ENCODE results near the gene NDUFV1. TPM values are rescaled to one million over a fixed set of nuclear protein-coding genes. Genes with fewer than 3 reads are reported as not detected.

NDUFV1 gene
- total and polyA plus RNA-seq, 9 of the 15 experiments (the other 6 are each of a cell fraction or from before 2014, with no cell fraction given), result 10.8 to 423 (median 209) TPM

GRCh38 chr11:67572747-67573419 lies 33.9 kb upstream of the NDUFV1 start (continued):
- no peak for TF ChIP-seq CREB5 (CRISPR knock-in tag; IDR thresholded peaks at IDR 0.05)
- TF ChIP-seq PCBP1 (IDR thresholded peaks at IDR 0.05; ENCODE audit: low read depth, low read length, poor library complexity, severe bottlenecking), result no peak
- no peak for TF ChIP-seq ZNF384 (IDR thresholded peaks at IDR 0.05; ENCODE audit: low read depth, low read length)
- TF ChIP-seq SNRNP70 (optimal IDR thresholded peaks at IDR 0.05; ENCODE audit: low read depth, low read length), result no peak
- no peak for TF ChIP-seq TARDBP (IDR thresholded peaks at IDR 0.05)
- TF ChIP-seq HLTF (IDR thresholded peaks at IDR 0.05), result no peak
- TF ChIP-seq ZFX (CRISPR knock-in tag; IDR thresholded peaks at IDR 0.05), result peak; percentile 97
- no peak for TF ChIP-seq PCBP2 (IDR thresholded peaks at IDR 0.05; ENCODE audit: low read depth, low read length, poor library complexity, severe bottlenecking)
- no peak for TF ChIP-seq RFX1 (IDR thresholded peaks at IDR 0.05)
- TF ChIP-seq ZNF318 (IDR thresholded peaks at IDR 0.05; ENCODE audit: borderline replicate concordance in 1 of 2, low read depth in 1 of 2), result 0 out of 4 replicates have a peak, but pooled peaks of 1 of the 2 experiments have one; percentile 20
- TF ChIP-seq NKRF (IDR thresholded peaks at IDR 0.05; ENCODE audit: borderline replicate concordance), result no peak
